Kidney glomerular epithelial cell (primary cell): ENCODE results near the gene TP53RK.

Experiments
- DNase-seq: peaks from one replicate; lab custom pipeline; 2025; lab: John Stamatoyannopoulos, UW

TP53RK gene

GRCh38 chr20:46689082-46689753 lies at the start of gene TP53RK:
Gene TP53RK, minus strand, starts transcription at chr20:46689444. Its CDS starts 30 bp downstream, at chr20:46689414.
- peak; percentile 100 for DNase-seq

GRCh38 chr20:46735436-46735835 lies 46.2 kb upstream of the TP53RK start:
- DNase-seq = no peak

GRCh38 chr20:46731770-46732169 lies 42.5 kb upstream of the TP53RK start:
- DNase-seq = no peak

GRCh38 chr20:46725186-46726165 lies 36.2 kb upstream of the TP53RK start:
- DNase-seq = no peak

GRCh38 chr20:46724343-46724959 lies 35.2 kb upstream of the TP53RK start:
- no peak for DNase-seq

GRCh38 chr20:46723039-46723438 lies 33.8 kb upstream of the TP53RK start:
- DNase-seq = no peak

GRCh38 chr20:46722450-46722849 lies 33.2 kb upstream of the TP53RK start:
- no peak for DNase-seq

- DNase-seq = no peak
Measured at GRCh38 chr20:46721476-46721875, 32.2 kb upstream of the TP53RK start.

- no peak for DNase-seq
Measured at GRCh38 chr20:46720776-46721425, 31.7 kb upstream of the TP53RK start.

GRCh38 chr20:46720019-46720418 lies 30.8 kb upstream of the TP53RK start:
- no peak for DNase-seq

- DNase-seq = no peak
Measured at GRCh38 chr20:46717818-46718541, 28.7 kb upstream of the TP53RK start.

GRCh38 chr20:46715292-46715756 lies 26.1 kb upstream of the TP53RK start:
- no peak for DNase-seq

- no peak for DNase-seq
Measured at GRCh38 chr20:46713957-46714834, 25.0 kb upstream of the TP53RK start.

- no peak for DNase-seq
Measured at GRCh38 chr20:46712056-46712636, 22.9 kb upstream of the TP53RK start.

- no peak for DNase-seq
Measured at GRCh38 chr20:46710153-46710913, 21.1 kb upstream of the TP53RK start.

- DNase-seq = no peak
Measured at GRCh38 chr20:46709459-46710152, 20.4 kb upstream of the TP53RK start, which contains the start of gene SLC2A10. Gene SLC2A10, plus strand, starts transcription at chr20:46709649. Its CDS starts 88 bp downstream, at chr20:46709737.

- no peak for DNase-seq
Measured at GRCh38 chr20:46709055-46709458, 19.8 kb upstream of the TP53RK start.

GRCh38 chr20:46708172-46708860 lies 19.1 kb upstream of the TP53RK start:
- DNase-seq = no peak
